ENCODE data around the gene TMEM38B. TPM values are rescaled to one million over a fixed set of nuclear protein-coding genes. Genes with fewer than 3 reads are reported as not detected.
"Not testable (repeated sequence)": the region's sequence is repeated elsewhere in the genome, so short reads cannot be mapped to it uniquely, and the experiment has no call there.

TMEM38B gene
- polyA plus RNA-seq, 3 donors = 4.5 to 14.8 (median 12.2) TPM

GRCh38 chr9:105702207-105702606 is 7.9 kb downstream of the TMEM38B start:
- H3K79me2 ChIP-seq (ENCODE audit: insufficient read depth, low read length) = peaks cover 3% of the 10 kb centered on the region
- H3K9me3 ChIP-seq (replicated peaks in 1 of 2; ENCODE audit: control insufficient read depth in 1 of 2, insufficient read depth in 1 of 2, low read length in 2 of 2) = no peaks in the 10 kb centered on the region
- Mint-ChIP-seq H3K4me1 (peaks cover 7% of the 10 kb centered on the region), H3K36me3 (peaks cover 3% of the 10 kb centered on the region in 2 donors), H3K27me3 (ENCODE audit: low read depth in 3 of 3) (no peaks in the 10 kb centered on the region), H3K4me3 (no peak overlapping the region), H3K27ac (no peak overlapping the region), H3K9me3 (peaks cover 0 to 2% (median 0%) of the 10 kb centered on the region in 7 donors)
- no peaks in the 10 kb centered on the region for H4K20me1 ChIP-seq (ENCODE audit: insufficient read depth, low read length)
- no peak overlapping the region for H3K4me3 ChIP-seq (replicated peaks in 1 of 3; ENCODE audit: low read depth in 2 of 3, low read length in 3 of 3)
- DNase-seq = no peak
- no peaks in the 10 kb centered on the region for H3K36me3 ChIP-seq (replicated peaks in 1 of 2; ENCODE audit: control insufficient read depth in 1 of 2, insufficient read depth in 2 of 2, low read length in 2 of 2)
- H3K27me3 ChIP-seq (ENCODE audit: control insufficient read depth in 2 of 2, insufficient read depth in 2 of 2, low read length in 2 of 2) = no peaks in the 10 kb centered on the region
- no peak overlapping the region for H2AFZ ChIP-seq (ENCODE audit: insufficient read depth, low read depth, low read length, poor library complexity, severe bottlenecking)
- WGBS (ENCODE audit: insufficient coverage) = no CpG with 5 or more reads among the region's 1 CpG
- no peaks in the 10 kb centered on the region for H3K4me1 ChIP-seq (ENCODE audit: control insufficient read depth in 1 of 2, insufficient read depth in 2 of 2, low read length in 2 of 2)
- intact Hi-C loops (cut with micrococcal nuclease) = no loop called here
- no peak overlapping the region for H3K27ac ChIP-seq (ENCODE audit: low read depth in 1 of 2, low read length in 2 of 2)
- no peak overlapping the region for H3K4me2 ChIP-seq (replicated peaks; ENCODE audit: extremely low read depth, low read length, poor library complexity, severe bottlenecking)
- no peak for TF ChIP-seq CTCF (IDR thresholded peaks at IDR 0.05)
- no peak overlapping the region for H3K9ac ChIP-seq (ENCODE audit: insufficient read depth, low read length, poor library complexity, severe bottlenecking)

- H4K20me1 ChIP-seq (ENCODE audit: insufficient read depth, low read length); H3K9ac ChIP-seq (ENCODE audit: insufficient read depth, low read length, poor library complexity, severe bottlenecking); H3K27ac Mint-ChIP-seq; H3K27me3 Mint-ChIP-seq (ENCODE audit: low read depth in 3 of 3); H2AFZ ChIP-seq (ENCODE audit: insufficient read depth, low read depth, low read length, poor library complexity, severe bottlenecking); intact Hi-C loops (cut with micrococcal nuclease); H3K27me3 ChIP-seq (ENCODE audit: control insufficient read depth in 2 of 2, insufficient read depth in 2 of 2, low read length in 2 of 2); H3K9me3 Mint-ChIP-seq; H3K4me1 ChIP-seq (ENCODE audit: control insufficient read depth in 1 of 2, insufficient read depth in 2 of 2, low read length in 2 of 2); DNase-seq; H3K36me3 ChIP-seq (replicated peaks in 1 of 2; ENCODE audit: control insufficient read depth in 1 of 2, insufficient read depth in 2 of 2, low read length in 2 of 2); H3K4me2 ChIP-seq (replicated peaks; ENCODE audit: extremely low read depth, low read length, poor library complexity, severe bottlenecking); H3K9me3 ChIP-seq (replicated peaks in 1 of 2; ENCODE audit: control insufficient read depth in 1 of 2, insufficient read depth in 1 of 2, low read length in 2 of 2); H3K4me3 ChIP-seq (replicated peaks in 1 of 3; ENCODE audit: low read depth in 2 of 3, low read length in 3 of 3); H3K36me3 Mint-ChIP-seq; H3K27ac ChIP-seq (ENCODE audit: low read depth in 1 of 2, low read length in 2 of 2); H3K4me3 Mint-ChIP-seq; H3K79me2 ChIP-seq (ENCODE audit: insufficient read depth, low read length): not testable (repeated sequence)
- peaks cover 12% of the 10 kb centered on the region for H3K4me1 Mint-ChIP-seq
- WGBS (ENCODE audit: insufficient coverage) = no CpG with 5 or more reads among the region's 4 CpGs
These were observed 9.3 kb downstream of the TMEM38B start for GRCh38 chr9:105703638-105704037.
